ENCODE results near the gene CARHSP1. TPM values are rescaled to one million over a fixed set of nuclear protein-coding genes. Genes with fewer than 3 reads are reported as not detected.

The CARHSP1 gene
- total RNA-seq, 1 experiment from 2014 or later, result 79.7 TPM

GRCh38 chr16:8864480-8865110 is 4.2 kb downstream of the CARHSP1 start (continued):
- TF ChIP-seq REST (IDR thresholded peaks at IDR 0.05; ENCODE audit: low read depth) (no peak), ZNF274 (IDR thresholded peaks at IDR 0.05; ENCODE audit: low read depth, low read length) (no peak), POLR2A (IDR thresholded peaks at IDR 0.05; ENCODE audit: borderline replicate concordance, extremely low read depth, insufficient read depth, insufficient read length) (no peak), CTCF (IDR thresholded peaks at IDR 0.05 in 2 of 3, conservative IDR thresholded peaks at IDR 0.05 in 1 of 3; ENCODE audit: borderline replicate concordance in 1 of 3, insufficient read depth in 1 of 3, low read depth in 2 of 3, low read length in 2 of 3) (no peak), YY1 (IDR thresholded peaks at IDR 0.05; ENCODE audit: extremely low read depth, insufficient replicate concordance, low read depth, low read length) (no peak), ATF3 (IDR thresholded peaks at IDR 0.05) (no peak), JUND (IDR thresholded peaks at IDR 0.05) (no peak)
